ENCODE results near the gene HDAC9.

Gene HDAC9

DNA sequence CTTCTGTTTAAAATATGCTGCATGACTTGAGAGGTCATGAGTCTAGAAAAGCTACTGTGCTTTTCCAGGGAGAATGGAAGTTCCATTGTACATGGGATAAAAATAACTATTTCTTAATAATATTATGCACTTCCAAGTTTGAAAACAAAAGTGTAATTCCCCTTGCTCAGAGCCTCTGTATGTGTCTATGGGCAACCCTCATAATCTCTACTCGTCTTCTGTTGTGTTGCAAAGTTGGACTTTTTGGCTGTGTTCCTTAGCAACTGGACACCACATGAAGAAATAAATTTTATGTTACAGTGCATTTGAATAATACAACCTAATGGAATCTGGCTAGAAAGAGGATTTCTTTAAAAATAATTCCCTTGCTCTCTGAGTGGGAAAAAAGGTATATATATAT lies 379.3 kb downstream of the HDAC9 start:
- Histone ChIP-seq H3K23ac (ENCODE audit: low read length in 2 of 2) (no peak overlapping the region), H3K4me1 (ENCODE audit: control insufficient read depth, insufficient read depth, low read depth, low read length) (no peaks in the 10 kb centered on the region), H2BK15ac (ENCODE audit: low read depth, poor library complexity, severe bottlenecking) (no peak overlapping the region), H3K18ac (ENCODE audit: low read depth in 1 of 2, low read length in 2 of 2) (no peak overlapping the region), H3K4me3 (ENCODE audit: insufficient read depth in 1 of 2, low read depth in 1 of 2, low read length in 2 of 2) (no peak overlapping the region), H3K4ac (ENCODE audit: low read depth in 1 of 2, low read length in 2 of 2) (no peak overlapping the region), H3K4me2 (ENCODE audit: low read length, poor library complexity, severe bottlenecking) (no peak overlapping the region), H2AK5ac (ENCODE audit: low read length, severe bottlenecking) (no peak overlapping the region), H4K8ac (ENCODE audit: low read length) (no peak overlapping the region), H4K91ac (ENCODE audit: low read length) (no peak overlapping the region), H3K14ac (ENCODE audit: low read length in 2 of 2) (no peak overlapping the region), H3K9me3 (ENCODE audit: control insufficient read depth, low read length) (no peaks in the 10 kb centered on the region), H3K27me3 (ENCODE audit: control insufficient read depth in 1 of 2, insufficient read depth in 1 of 2, low read length in 2 of 2) (no peaks in the 10 kb centered on the region), H3K36me3 (ENCODE audit: control insufficient read depth in 1 of 2, insufficient read depth in 2 of 2, low read depth in 1 of 2, low read length in 2 of 2) (no peaks in the 10 kb centered on the region), H2BK12ac (ENCODE audit: low read length in 2 of 2) (no peak overlapping the region), H2BK5ac (ENCODE audit: low read depth, low read length, poor library complexity, severe bottlenecking) (no peak overlapping the region), H3K9ac (ENCODE audit: low read length) (peak overlapping the region; percentile 57), H2BK120ac (ENCODE audit: low read depth, low read length) (no peak overlapping the region), H2AFZ (ENCODE audit: low read depth, low read length) (no peak overlapping the region), H3K79me1 (replicated peaks; ENCODE audit: low read length, poor library complexity, severe bottlenecking) (no peaks in the 10 kb centered on the region), H3K27ac (ENCODE audit: low read length, poor library complexity, severe bottlenecking) (no peak overlapping the region)
- DNase-seq: no peak
- WGBS: no CpG with 5 or more reads among the region's 1 CpG

DNA sequence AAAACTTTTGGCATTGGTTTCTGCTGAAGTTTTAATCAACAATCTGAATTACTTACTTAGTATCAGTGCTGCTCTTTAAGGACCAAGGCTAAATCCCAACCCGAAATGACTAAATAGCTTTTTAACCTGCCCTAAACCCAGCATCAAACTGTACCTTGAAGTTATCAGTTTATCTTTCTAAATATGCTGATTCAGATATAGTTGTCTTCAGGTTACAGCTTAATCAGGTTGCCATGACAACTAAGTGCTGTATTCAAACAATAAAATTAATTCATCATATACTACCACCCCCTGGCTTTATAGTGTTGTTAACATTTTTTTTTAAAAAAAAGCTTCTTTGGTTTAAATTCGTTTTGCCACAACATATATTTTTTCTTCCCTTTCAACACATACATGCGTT lies 382.3 kb downstream of the HDAC9 start:
- DNase-seq: no peak
- H3K4me3 ChIP-seq (ENCODE audit: insufficient read depth in 1 of 2, low read depth in 1 of 2, low read length in 2 of 2): no peak overlapping the region
- no peak overlapping the region for H3K18ac ChIP-seq (ENCODE audit: low read depth in 1 of 2, low read length in 2 of 2)
- no peak overlapping the region for H3K14ac ChIP-seq (ENCODE audit: low read length in 2 of 2)
- H3K27me3 ChIP-seq (ENCODE audit: control insufficient read depth in 1 of 2, insufficient read depth in 1 of 2, low read length in 2 of 2): no peaks in the 10 kb centered on the region
- no peaks in the 10 kb centered on the region for H3K4me1 ChIP-seq (ENCODE audit: control insufficient read depth, insufficient read depth, low read depth, low read length)
- no peak overlapping the region for H2BK15ac ChIP-seq (ENCODE audit: low read depth, poor library complexity, severe bottlenecking)
- no peak overlapping the region for H3K4me2 ChIP-seq (ENCODE audit: low read length, poor library complexity, severe bottlenecking)
- H2BK12ac ChIP-seq (ENCODE audit: low read length in 2 of 2): no peak overlapping the region
- H2AK5ac ChIP-seq (ENCODE audit: low read length, severe bottlenecking): no peak overlapping the region
- H2BK5ac ChIP-seq (ENCODE audit: low read depth, low read length, poor library complexity, severe bottlenecking): no peak overlapping the region
- no peaks in the 10 kb centered on the region for H3K9me3 ChIP-seq (ENCODE audit: control insufficient read depth, low read length)
- H2AFZ ChIP-seq (ENCODE audit: low read depth, low read length): no peak overlapping the region
- no peaks in the 10 kb centered on the region for H3K36me3 ChIP-seq (ENCODE audit: control insufficient read depth in 1 of 2, insufficient read depth in 2 of 2, low read depth in 1 of 2, low read length in 2 of 2)
- no peak overlapping the region for H2BK120ac ChIP-seq (ENCODE audit: low read depth, low read length)
- no peaks in the 10 kb centered on the region for H3K79me1 ChIP-seq (replicated peaks; ENCODE audit: low read length, poor library complexity, severe bottlenecking)
- no peak overlapping the region for H4K8ac ChIP-seq (ENCODE audit: low read length)
- no peak overlapping the region for H3K4ac ChIP-seq (ENCODE audit: low read depth in 1 of 2, low read length in 2 of 2)
- no peak overlapping the region for H3K27ac ChIP-seq (ENCODE audit: low read length, poor library complexity, severe bottlenecking)
- H4K91ac ChIP-seq (ENCODE audit: low read length): no peak overlapping the region
- H3K23ac ChIP-seq (ENCODE audit: low read length in 2 of 2): no peak overlapping the region
- H3K9ac ChIP-seq (ENCODE audit: low read length): no peak overlapping the region
- 100% methylated on average over 1 of the region's 3 CpGs for WGBS

DNA sequence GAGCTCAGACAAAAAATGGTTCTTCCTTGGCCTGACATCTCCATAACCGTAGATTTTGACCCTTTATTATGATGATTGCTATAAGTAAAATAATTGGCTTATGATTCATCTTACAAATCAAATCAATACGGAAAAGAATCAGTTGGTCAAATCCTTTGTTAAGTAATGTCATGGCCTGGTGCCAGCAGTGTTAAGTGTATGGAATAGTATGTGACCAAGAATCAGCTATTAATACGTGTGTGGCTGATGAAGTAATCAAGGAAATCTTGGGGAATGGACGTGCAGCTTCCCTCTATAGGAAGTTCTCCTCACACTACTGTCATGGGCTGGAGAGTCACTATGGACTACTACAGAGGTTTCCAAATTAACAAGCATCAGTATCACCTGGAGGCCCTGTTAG lies 391.3 kb downstream of the HDAC9 start:
- Histone ChIP-seq H2AK5ac (ENCODE audit: low read length, severe bottlenecking) (no peak overlapping the region), H3K23ac (ENCODE audit: low read length in 2 of 2) (no peak overlapping the region), H3K4me1 (ENCODE audit: control insufficient read depth, insufficient read depth, low read depth, low read length) (no peaks in the 10 kb centered on the region)

DNA sequence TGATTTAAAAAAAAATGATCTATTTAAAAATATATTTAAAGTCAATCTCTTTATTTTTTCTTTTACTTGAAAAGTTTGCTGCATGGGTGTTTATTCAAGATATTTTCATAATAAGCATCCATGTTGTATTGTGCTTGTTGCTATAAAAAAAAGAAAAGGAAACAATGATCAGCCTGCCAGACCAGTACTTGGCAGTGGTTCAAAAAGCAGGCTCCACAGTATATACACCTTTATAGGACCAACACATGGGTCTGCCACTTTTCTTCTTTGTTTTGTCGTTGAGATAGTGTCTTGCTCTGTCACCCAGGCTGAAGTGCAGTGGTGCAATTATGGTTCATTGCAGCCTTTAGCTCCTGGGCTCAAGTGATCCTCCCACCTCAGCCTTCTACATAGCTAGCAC lies 393.9 kb downstream of the HDAC9 start:
- no peak overlapping the region for H2AFZ ChIP-seq (ENCODE audit: low read depth, low read length)
- no peak overlapping the region for H3K9ac ChIP-seq (ENCODE audit: low read length)
- H3K4me1 ChIP-seq (ENCODE audit: control insufficient read depth, insufficient read depth, low read depth, low read length): no peaks in the 10 kb centered on the region
- WGBS: 64% methylated on average over 1 of the region's 1 CpG
- no peak overlapping the region for H3K4me2 ChIP-seq (ENCODE audit: low read length, poor library complexity, severe bottlenecking)
- H3K36me3 ChIP-seq (ENCODE audit: control insufficient read depth in 1 of 2, insufficient read depth in 2 of 2, low read depth in 1 of 2, low read length in 2 of 2): no peaks in the 10 kb centered on the region
- no peak overlapping the region for H3K14ac ChIP-seq (ENCODE audit: low read length in 2 of 2)
- no peaks in the 10 kb centered on the region for H3K9me3 ChIP-seq (ENCODE audit: control insufficient read depth, low read length)
- no peak overlapping the region for H2BK5ac ChIP-seq (ENCODE audit: low read depth, low read length, poor library complexity, severe bottlenecking)
- no peak overlapping the region for H4K91ac ChIP-seq (ENCODE audit: low read length)
- H3K79me1 ChIP-seq (replicated peaks; ENCODE audit: low read length, poor library complexity, severe bottlenecking): no peaks in the 10 kb centered on the region
- H2BK12ac ChIP-seq (ENCODE audit: low read length in 2 of 2): no peak overlapping the region
- DNase-seq: no peak
- no peak overlapping the region for H3K27ac ChIP-seq (ENCODE audit: low read length, poor library complexity, severe bottlenecking)
- no peak overlapping the region for H3K4me3 ChIP-seq (ENCODE audit: insufficient read depth in 1 of 2, low read depth in 1 of 2, low read length in 2 of 2)
- H3K18ac ChIP-seq (ENCODE audit: low read depth in 1 of 2, low read length in 2 of 2): no peak overlapping the region
- H3K23ac ChIP-seq (ENCODE audit: low read length in 2 of 2): no peak overlapping the region
- no peak overlapping the region for H3K4ac ChIP-seq (ENCODE audit: low read depth in 1 of 2, low read length in 2 of 2)
- H3K27me3 ChIP-seq (ENCODE audit: control insufficient read depth in 1 of 2, insufficient read depth in 1 of 2, low read length in 2 of 2): no peaks in the 10 kb centered on the region
- H4K8ac ChIP-seq (ENCODE audit: low read length): no peak overlapping the region
- no peak overlapping the region for H2BK120ac ChIP-seq (ENCODE audit: low read depth, low read length)
- no peak overlapping the region for H2BK15ac ChIP-seq (ENCODE audit: low read depth, poor library complexity, severe bottlenecking)
- no peak overlapping the region for H2AK5ac ChIP-seq (ENCODE audit: low read length, severe bottlenecking)

More for the DNA sequence above, 391.3 kb downstream of the HDAC9 start:
- Histone ChIP-seq H3K4me2 (ENCODE audit: low read length, poor library complexity, severe bottlenecking) (no peak overlapping the region), H3K14ac (ENCODE audit: low read length in 2 of 2) (no peak overlapping the region), H3K4ac (ENCODE audit: low read depth in 1 of 2, low read length in 2 of 2) (no peak overlapping the region), H2BK15ac (ENCODE audit: low read depth, poor library complexity, severe bottlenecking) (no peak overlapping the region), H3K18ac (ENCODE audit: low read depth in 1 of 2, low read length in 2 of 2) (no peak overlapping the region), H3K4me3 (ENCODE audit: insufficient read depth in 1 of 2, low read depth in 1 of 2, low read length in 2 of 2) (no peak overlapping the region), H2BK5ac (ENCODE audit: low read depth, low read length, poor library complexity, severe bottlenecking) (no peak overlapping the region), H2AFZ (ENCODE audit: low read depth, low read length) (no peak overlapping the region), H4K91ac (ENCODE audit: low read length) (no peak overlapping the region), H4K8ac (ENCODE audit: low read length) (no peak overlapping the region), H3K79me1 (replicated peaks; ENCODE audit: low read length, poor library complexity, severe bottlenecking) (no peaks in the 10 kb centered on the region), H2BK120ac (ENCODE audit: low read depth, low read length) (no peak overlapping the region), H3K9me3 (ENCODE audit: control insufficient read depth, low read length) (no peaks in the 10 kb centered on the region), H3K27ac (ENCODE audit: low read length, poor library complexity, severe bottlenecking) (no peak overlapping the region), H3K36me3 (ENCODE audit: control insufficient read depth in 1 of 2, insufficient read depth in 2 of 2, low read depth in 1 of 2, low read length in 2 of 2) (no peaks in the 10 kb centered on the region), H3K27me3 (ENCODE audit: control insufficient read depth in 1 of 2, insufficient read depth in 1 of 2, low read length in 2 of 2) (no peaks in the 10 kb centered on the region), H3K9ac (ENCODE audit: low read length) (no peak overlapping the region), H2BK12ac (ENCODE audit: low read length in 2 of 2) (no peak overlapping the region)
- no peak for DNase-seq
- WGBS: 90% methylated on average over 2 of the region's 4 CpGs
